Osteocyte (in vitro differentiated cells): ENCODE measurements around the gene TMEM270. TPM values are rescaled to one million over a fixed set of nuclear protein-coding genes. Genes with fewer than 3 reads are reported as not detected.
A peak's percentile ranks its signal among the peaks of the same experiment; 100 is the strongest.

Experiments
- DNase-seq: peaks from one replicate; pipeline ENCODE4 v3.0.0; 2021; ENCODE audit warnings: mixed read lengths; ENCODE audit not compliant: unreplicated experiment; ENCODE audit errors: extremely low spot score
- H3K27ac Mint-ChIP-seq: one replicate; pipeline ENCODE4 v1.8.0; 2021; ENCODE audit warnings: mild to moderate bottlenecking, mixed read lengths; ENCODE audit not compliant: unreplicated experiment
- H3K27me3 Mint-ChIP-seq: one replicate; pipeline ENCODE4 v1.8.0; 2021; ENCODE audit warnings: mixed read lengths; ENCODE audit not compliant: unreplicated experiment
- H3K36me3 Mint-ChIP-seq: one replicate; pipeline ENCODE4 v1.8.0; 2021; ENCODE audit warnings: mixed read lengths; ENCODE audit not compliant: unreplicated experiment
- H3K4me1 Mint-ChIP-seq: one replicate; pipeline ENCODE4 v1.8.0; 2021; ENCODE audit warnings: mixed read lengths; ENCODE audit not compliant: unreplicated experiment
- H3K4me3 Mint-ChIP-seq: one replicate; pipeline ENCODE4 v1.8.0; 2021; ENCODE audit warnings: mild to moderate bottlenecking, moderate library complexity, mixed read lengths; ENCODE audit not compliant: unreplicated experiment
- H3K9me3 Mint-ChIP-seq: one replicate; pipeline ENCODE4 v1.8.0; 2021; ENCODE audit warnings: mixed read lengths; ENCODE audit not compliant: unreplicated experiment
- CTCF ChIP-seq: fragments of 200-600 bp; sonication (generic); IDR thresholded peaks from 2 replicates; pipeline ENCODE4 v1.5.0; 2021; ENCODE audit warnings: antibody characterized with exemption, mild to moderate bottlenecking, moderate library complexity
- total RNA-seq: library from RNA; stranded (reverse); gene quantifications from 2 replicates; pipeline ENCODE4 v1.2.1, GENCODE V29; 2021

The TMEM270 gene
- total RNA-seq, 1 donor from 2014 or later, result not detected

GRCh38 chr7:73885433-73885974, 24.5 kb downstream of the TMEM270 start:
- H3K9me3 Mint-ChIP-seq, result no peaks in the 10 kb centered on the region
- no peaks in the 10 kb centered on the region for H3K36me3 Mint-ChIP-seq
- TF ChIP-seq CTCF, result no peak
- no peak overlapping the region for H3K4me3 Mint-ChIP-seq
- peaks cover under 1% of the 10 kb centered on the region for H3K27me3 Mint-ChIP-seq
- peaks cover 16% of the 10 kb centered on the region for H3K4me1 Mint-ChIP-seq
- no peak overlapping the region for H3K27ac Mint-ChIP-seq
- DNase-seq, result no peak

GRCh38 chr7:73885975-73886798, 25.2 kb downstream of the TMEM270 start:
- no peak for TF ChIP-seq CTCF
- no peak for DNase-seq
- Mint-ChIP-seq H3K4me3 (no peak overlapping the region), H3K36me3 (no peaks in the 10 kb centered on the region), H3K27me3 (no peaks in the 10 kb centered on the region), H3K27ac (peak overlapping the region; percentile 40), H3K9me3 (no peaks in the 10 kb centered on the region), H3K4me1 (peaks cover 15% of the 10 kb centered on the region)

GRCh38 chr7:73887762-73888161, 26.8 kb downstream of the TMEM270 start:
- Mint-ChIP-seq H3K9me3 (no peaks in the 10 kb centered on the region), H3K27ac (no peak overlapping the region), H3K4me3 (no peak overlapping the region), H3K4me1 (peaks cover 19% of the 10 kb centered on the region), H3K27me3 (no peaks in the 10 kb centered on the region), H3K36me3 (no peaks in the 10 kb centered on the region)
- TF ChIP-seq CTCF, result no peak
- no peak for DNase-seq

GRCh38 chr7:73888959-73889358, 28.0 kb downstream of the TMEM270 start:
- Mint-ChIP-seq H3K27me3 (no peaks in the 10 kb centered on the region), H3K36me3 (no peaks in the 10 kb centered on the region), H3K4me3 (no peak overlapping the region), H3K27ac (no peak overlapping the region), H3K9me3 (no peaks in the 10 kb centered on the region), H3K4me1 (peaks cover 25% of the 10 kb centered on the region)
- DNase-seq, result no peak
- TF ChIP-seq CTCF, result no peak

- peaks cover 3% of the 10 kb centered on the region for H3K9me3 Mint-ChIP-seq
- no peak for TF ChIP-seq CTCF
- no peak overlapping the region for H3K27ac Mint-ChIP-seq
- peaks cover 42% of the 10 kb centered on the region for H3K4me1 Mint-ChIP-seq
- no peak overlapping the region for H3K4me3 Mint-ChIP-seq
- no peaks in the 10 kb centered on the region for H3K27me3 Mint-ChIP-seq
- DNase-seq, result no peak
- H3K36me3 Mint-ChIP-seq, result no peaks in the 10 kb centered on the region
Measured at GRCh38 chr7:73890555-73891147, 29.7 kb downstream of the TMEM270 start.
